ENCODE results near the gene LHFPL3.

DNA sequence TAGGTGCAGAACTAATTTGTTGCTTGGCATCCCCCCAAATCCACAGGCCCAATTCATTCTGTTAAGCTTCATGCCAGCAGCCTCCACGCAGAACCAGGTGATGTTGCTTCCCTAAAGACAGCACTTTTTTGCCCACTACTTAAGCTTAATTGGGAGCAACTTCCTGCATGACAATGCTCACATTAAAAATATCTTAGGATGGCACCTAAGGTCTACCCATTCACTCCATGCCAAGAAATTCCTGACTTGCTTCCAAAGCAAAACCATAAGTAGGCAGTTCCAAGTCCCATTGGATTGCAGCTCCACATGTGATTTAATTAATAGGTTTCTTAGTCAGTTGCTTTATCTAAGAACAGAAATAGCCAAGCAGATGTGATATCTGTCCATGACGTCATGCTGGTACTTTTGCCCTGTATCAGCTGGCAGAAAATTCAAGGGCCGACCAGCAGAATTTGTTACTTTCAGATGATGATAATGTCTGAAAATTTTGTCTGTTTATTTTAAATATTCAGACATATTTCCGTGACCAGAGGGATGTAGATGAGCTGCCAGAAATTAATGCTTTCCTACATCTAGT, 325.5 kb downstream of the LHFPL3 start:
- TF ChIP-seq, protein P1, sequence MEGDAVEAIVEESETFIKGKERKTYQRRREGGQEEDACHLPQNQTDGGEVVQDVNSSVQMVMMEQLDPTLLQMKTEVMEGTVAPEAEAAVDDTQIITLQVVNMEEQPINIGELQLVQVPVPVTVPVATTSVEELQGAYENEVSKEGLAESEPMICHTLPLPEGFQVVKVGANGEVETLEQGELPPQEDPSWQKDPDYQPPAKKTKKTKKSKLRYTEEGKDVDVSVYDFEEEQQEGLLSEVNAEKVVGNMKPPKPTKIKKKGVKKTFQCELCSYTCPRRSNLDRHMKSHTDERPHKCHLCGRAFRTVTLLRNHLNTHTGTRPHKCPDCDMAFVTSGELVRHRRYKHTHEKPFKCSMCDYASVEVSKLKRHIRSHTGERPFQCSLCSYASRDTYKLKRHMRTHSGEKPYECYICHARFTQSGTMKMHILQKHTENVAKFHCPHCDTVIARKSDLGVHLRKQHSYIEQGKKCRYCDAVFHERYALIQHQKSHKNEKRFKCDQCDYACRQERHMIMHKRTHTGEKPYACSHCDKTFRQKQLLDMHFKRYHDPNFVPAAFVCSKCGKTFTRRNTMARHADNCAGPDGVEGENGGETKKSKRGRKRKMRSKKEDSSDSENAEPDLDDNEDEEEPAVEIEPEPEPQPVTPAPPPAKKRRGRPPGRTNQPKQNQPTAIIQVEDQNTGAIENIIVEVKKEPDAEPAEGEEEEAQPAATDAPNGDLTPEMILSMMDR (conservative IDR thresholded peaks at IDR 0.05 in 1 of 2, IDR thresholded peaks at IDR 0.05 in 1 of 2; ENCODE audit: low read depth in 1 of 2, low read length in 2 of 2) = no peak
- no peak for TF ChIP-seq EZH2 (IDR thresholded peaks at IDR 0.05; ENCODE audit: low read length, missing control alignments)

Data from fibroblast of lung (primary cell).